ENCODE data around the gene WNT3A.

DNA sequence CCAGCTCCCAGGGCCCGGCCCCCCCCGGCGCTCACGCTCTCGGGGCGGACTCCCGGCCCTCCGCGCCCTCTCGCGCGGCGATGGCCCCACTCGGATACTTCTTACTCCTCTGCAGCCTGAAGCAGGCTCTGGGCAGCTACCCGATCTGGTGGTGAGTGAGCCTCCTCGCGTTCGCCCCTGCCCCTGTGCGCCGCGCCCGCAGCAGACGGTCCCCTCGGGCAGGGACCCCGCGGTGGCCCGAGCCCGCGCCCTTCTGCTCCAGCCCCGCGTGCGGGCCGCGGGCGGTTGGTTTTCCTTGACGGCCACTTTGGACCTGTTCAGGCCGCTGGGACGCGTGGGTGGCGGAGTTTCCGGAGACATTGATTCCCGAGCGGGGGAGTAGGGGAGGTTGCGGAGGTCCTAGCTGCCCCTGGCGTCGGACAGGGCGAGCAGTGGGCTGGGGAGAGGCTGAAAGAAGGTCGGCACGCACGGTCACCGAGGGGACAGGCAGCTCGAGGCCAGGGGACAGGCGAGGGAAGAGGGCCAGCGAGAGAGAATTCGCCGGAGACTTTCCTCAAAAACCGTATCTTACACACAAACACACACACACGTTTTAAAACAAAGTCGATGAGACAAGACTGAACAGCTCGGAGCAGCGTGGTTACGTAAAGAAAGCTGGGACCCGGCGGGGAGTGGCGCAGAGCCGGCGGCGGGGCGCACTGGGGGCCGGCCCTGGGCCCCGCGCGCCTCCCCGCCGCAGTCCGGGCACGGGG is 427 bp downstream of the WNT3A start:
- TF ChIP-seq, protein P1, sequence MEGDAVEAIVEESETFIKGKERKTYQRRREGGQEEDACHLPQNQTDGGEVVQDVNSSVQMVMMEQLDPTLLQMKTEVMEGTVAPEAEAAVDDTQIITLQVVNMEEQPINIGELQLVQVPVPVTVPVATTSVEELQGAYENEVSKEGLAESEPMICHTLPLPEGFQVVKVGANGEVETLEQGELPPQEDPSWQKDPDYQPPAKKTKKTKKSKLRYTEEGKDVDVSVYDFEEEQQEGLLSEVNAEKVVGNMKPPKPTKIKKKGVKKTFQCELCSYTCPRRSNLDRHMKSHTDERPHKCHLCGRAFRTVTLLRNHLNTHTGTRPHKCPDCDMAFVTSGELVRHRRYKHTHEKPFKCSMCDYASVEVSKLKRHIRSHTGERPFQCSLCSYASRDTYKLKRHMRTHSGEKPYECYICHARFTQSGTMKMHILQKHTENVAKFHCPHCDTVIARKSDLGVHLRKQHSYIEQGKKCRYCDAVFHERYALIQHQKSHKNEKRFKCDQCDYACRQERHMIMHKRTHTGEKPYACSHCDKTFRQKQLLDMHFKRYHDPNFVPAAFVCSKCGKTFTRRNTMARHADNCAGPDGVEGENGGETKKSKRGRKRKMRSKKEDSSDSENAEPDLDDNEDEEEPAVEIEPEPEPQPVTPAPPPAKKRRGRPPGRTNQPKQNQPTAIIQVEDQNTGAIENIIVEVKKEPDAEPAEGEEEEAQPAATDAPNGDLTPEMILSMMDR (IDR thresholded peaks at IDR 0.05): no peak
- peak in 1 of 4 donors; percentile 10 for TF ChIP-seq POLR2A (IDR thresholded peaks at IDR 0.05)

All from esophagus squamous epithelium (tissue), 4 donors.